ENCODE measurements around the gene PIK3CA. TPM values are rescaled to one million over a fixed set of nuclear protein-coding genes. Genes with fewer than 3 reads are reported as not detected.
A peak's percentile ranks its signal among the peaks of the same experiment; 100 is the strongest.
"Not testable (repeated sequence)": the region's sequence is repeated elsewhere in the genome, so short reads cannot be mapped to it uniquely, and the experiment has no call there.

The PIK3CA gene
- 61.2 TPM for total RNA-seq
- 14.8 TPM for polyA plus RNA-seq

DNA sequence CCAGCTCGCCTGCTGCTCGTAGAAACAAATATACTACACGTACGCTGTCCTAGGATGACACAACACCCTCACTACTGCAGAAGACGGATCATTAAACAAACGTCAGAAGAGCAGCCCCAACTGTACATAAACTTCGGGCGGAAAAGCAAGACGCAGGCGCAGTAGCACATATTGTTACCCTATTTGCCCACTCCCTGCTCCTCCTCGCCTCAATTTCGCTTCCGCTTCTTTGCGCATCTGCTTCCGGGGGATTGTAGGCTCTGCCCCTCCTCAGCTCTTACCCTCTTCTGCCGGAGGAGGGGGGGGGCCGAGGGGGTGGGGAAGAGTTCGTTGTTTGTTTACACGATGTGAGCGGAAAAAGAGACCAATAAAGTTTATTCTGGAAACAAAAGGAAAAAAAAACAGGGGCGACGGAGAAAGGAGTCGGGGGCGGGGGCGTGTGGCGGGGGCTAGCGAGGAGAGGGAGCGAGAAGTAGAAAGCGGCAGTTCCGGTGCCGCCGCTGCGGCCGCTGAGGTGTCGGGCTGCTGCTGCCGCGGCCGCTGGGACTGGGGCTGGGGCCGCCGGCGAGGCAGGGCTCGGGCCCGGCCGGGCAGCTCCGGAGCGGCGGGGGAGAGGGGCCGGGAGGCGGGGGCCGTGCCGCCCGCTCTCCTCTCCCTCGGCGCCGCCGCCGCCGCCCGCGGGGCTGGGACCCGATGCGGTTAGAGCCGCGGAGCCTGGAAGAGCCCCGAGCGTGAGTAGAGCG, at the start of gene PIK3CA:
TSS of gene PIK3CA (plus strand) at position 485 of the 743 bp plus-strand sequence. CDS start 50,469 bp downstream, outside the sequence.
- Histone ChIP-seq H3K4me1 (ENCODE audit: insufficient read depth) (no peaks in the 10 kb centered on the region), H3K27ac (ENCODE audit: low read depth) (peak within 1 kb of the TSS; percentile 100), H3K4me3 (ENCODE audit: low read depth, low read length) (peak within 1 kb of the TSS; percentile 93), H3K36me3 (ENCODE audit: insufficient read depth) (no peaks in the 10 kb centered on the region)
- peak; percentile 98 for DNase-seq (ENCODE audit: extremely low spot score)
- under 1% methylated on average over 63 of the region's 67 CpGs for WGBS

DNA sequence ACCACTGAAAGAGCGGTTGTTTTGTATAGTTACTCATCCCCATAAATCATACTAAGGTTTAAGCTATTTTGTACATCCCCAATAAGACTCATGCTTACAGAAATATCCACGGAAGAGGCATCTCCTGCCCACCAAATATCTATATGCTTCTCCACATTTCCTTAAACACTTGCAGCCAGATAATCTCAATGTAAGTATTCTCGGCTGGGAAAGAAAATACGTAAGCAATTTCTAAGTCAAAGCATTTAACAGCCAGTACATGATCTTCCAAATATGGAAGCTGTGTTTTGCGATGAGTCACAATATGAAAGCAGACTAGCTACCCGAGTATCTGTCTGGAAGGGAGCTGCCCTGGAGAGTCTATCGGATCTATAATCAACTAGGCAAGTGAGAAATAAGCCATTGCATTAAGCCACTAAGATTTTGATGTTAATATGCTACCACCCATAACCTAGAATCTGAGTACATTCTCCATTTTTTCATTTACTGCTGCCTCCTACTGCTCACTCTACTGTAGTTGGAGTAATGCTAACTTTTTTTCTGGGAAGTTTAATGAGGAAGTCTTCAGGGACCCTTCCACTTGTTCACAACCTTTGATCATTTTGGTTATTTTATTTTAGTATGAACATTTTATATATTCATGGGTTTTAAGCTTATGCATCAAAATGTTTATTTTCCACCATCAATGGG, 49.6 kb upstream of the PIK3CA start:
- H3K4me3 ChIP-seq (ENCODE audit: low read depth, low read length): no peak overlapping the region
- no peaks in the 10 kb centered on the region for H3K4me1 ChIP-seq (ENCODE audit: insufficient read depth)
- DNase-seq (ENCODE audit: extremely low spot score): no peak
- no peaks in the 10 kb centered on the region for H3K36me3 ChIP-seq (ENCODE audit: insufficient read depth)
- WGBS: 23% methylated on average over 7 of the region's 7 CpGs
- H3K27ac ChIP-seq (ENCODE audit: low read depth): no peak overlapping the region

DNA sequence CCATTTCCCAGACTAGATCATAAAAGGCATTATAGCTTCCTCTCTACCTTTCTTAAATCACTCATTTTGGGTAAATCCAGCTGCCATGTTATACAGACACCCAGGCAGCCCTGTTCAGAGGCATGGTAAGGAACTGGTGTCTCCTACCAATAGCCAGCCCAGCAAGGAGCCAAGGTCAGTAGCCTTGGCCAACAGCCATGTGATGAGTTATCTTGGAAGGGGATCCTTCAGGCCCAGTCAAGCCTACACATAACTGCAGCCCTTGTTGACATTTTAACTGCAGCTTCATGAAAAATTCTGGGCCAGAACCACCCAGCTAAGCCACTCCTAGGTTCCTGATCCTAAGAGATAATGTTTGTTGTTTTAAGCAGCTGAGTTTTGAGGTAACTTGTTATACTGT, 47.5 kb upstream of the PIK3CA start:
- Histone ChIP-seq H3K4me1 (ENCODE audit: insufficient read depth) (no peaks in the 10 kb centered on the region), H3K27ac (ENCODE audit: low read depth) (no peak overlapping the region), H3K36me3 (ENCODE audit: insufficient read depth) (no peaks in the 10 kb centered on the region), H3K4me3 (ENCODE audit: low read depth, low read length) (no peak overlapping the region)
- no peak for DNase-seq (ENCODE audit: extremely low spot score)

DNA sequence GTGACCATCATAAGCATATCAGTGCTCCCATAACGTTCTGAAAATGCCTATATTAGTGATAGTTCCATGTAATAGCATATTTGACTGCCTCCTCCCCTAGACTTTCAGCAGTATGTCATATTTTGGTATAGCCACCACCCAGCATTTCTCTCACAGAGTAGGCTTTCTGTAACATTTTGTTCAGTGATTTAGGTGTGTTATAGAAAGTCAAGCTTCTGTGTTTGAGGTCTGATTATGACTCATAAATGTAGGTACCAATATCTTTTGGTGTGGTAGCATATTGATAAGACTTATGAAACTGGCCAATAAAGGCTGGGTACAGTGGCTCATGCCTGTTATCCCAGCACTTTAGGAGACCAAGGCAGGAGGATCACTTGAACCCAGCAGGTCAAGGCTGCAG, 42.3 kb upstream of the PIK3CA start:
- H3K4me3 ChIP-seq (ENCODE audit: low read depth, low read length): no peak overlapping the region
- no peaks in the 10 kb centered on the region for H3K4me1 ChIP-seq (ENCODE audit: insufficient read depth)
- 25% methylated on average over 1 of the region's 1 CpG for WGBS
- DNase-seq (ENCODE audit: extremely low spot score): no peak
- H3K36me3 ChIP-seq (ENCODE audit: insufficient read depth): no peaks in the 10 kb centered on the region
- H3K27ac ChIP-seq (ENCODE audit: low read depth): no peak overlapping the region

DNA sequence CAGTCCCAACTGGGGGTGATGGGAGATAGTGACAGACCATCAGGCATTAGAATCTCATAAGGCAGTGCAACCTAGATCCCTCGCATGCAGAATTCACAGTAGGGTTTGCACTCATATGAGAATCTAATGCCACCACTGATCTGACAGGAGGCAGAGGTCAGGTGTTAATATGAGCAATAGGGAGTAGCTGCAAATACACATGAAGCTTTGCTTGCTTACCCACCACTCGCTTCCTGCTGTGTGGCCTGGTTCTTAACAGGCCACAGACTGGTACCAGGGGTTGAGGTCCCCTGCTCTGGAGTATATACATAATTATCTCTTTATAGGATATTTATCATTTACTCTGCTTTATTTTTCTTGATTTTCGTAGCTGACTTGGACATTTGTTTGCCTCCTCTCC, 40.5 kb upstream of the PIK3CA start:
- no peak overlapping the region for H3K27ac ChIP-seq (ENCODE audit: low read depth)
- H3K4me3 ChIP-seq (ENCODE audit: low read depth, low read length): no peak overlapping the region
- H3K36me3 ChIP-seq (ENCODE audit: insufficient read depth): no peaks in the 10 kb centered on the region
- no peaks in the 10 kb centered on the region for H3K4me1 ChIP-seq (ENCODE audit: insufficient read depth)
- no peak for DNase-seq (ENCODE audit: extremely low spot score)
- WGBS: 86% methylated on average over 3 of the region's 3 CpGs

DNA sequence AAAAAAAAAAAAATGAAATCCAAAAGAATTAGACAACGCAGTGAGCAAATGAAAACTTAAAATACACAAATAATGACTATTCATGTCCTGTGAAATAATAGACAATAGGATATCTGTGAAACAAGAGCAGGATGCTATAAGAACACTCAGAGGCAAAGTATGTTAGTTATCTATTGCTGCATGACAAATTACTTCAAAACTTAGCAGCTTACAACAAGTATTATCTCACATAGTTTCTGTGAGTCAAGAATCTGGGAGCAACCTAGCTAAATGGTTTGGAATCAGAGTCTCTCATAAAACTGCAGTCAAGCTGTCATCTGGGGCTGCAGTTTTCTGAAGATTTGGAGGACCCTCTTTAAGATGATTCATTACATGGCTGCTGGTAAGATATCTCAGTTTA, 40.1 kb upstream of the PIK3CA start:
- H3K36me3 ChIP-seq (ENCODE audit: insufficient read depth): no peaks in the 10 kb centered on the region
- 66% methylated on average over 1 of the region's 1 CpG for WGBS
- no peak for DNase-seq (ENCODE audit: extremely low spot score)
- no peak overlapping the region for H3K4me3 ChIP-seq (ENCODE audit: low read depth, low read length)
- no peak overlapping the region for H3K27ac ChIP-seq (ENCODE audit: low read depth)
- no peaks in the 10 kb centered on the region for H3K4me1 ChIP-seq (ENCODE audit: insufficient read depth)

DNA sequence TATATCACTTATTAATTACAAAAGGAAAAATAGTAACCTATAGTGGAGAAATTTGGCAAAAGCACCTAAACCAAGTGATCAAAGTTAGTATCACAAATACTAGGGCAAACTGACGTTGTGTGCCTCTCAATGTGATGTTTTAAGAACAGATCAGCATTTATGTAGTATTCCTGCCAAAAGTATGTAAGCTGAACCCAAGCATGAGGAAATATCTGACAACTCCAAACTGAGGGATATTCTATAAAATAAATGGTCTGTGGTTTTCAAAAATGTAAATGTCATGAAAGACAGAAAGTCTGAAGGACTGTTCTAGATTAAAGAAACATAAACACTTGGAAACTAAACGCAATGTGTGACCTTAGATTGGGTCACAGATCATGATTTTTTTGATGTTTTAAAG, 34.3 kb upstream of the PIK3CA start:
- Histone ChIP-seq H3K27ac (ENCODE audit: low read depth) (no peak overlapping the region), H3K4me3 (ENCODE audit: low read depth, low read length) (no peak overlapping the region), H3K36me3 (ENCODE audit: insufficient read depth) (no peaks in the 10 kb centered on the region), H3K4me1 (ENCODE audit: insufficient read depth) (no peaks in the 10 kb centered on the region)
- DNase-seq (ENCODE audit: extremely low spot score): no peak
- 28% methylated on average over 2 of the region's 2 CpGs for WGBS

DNA sequence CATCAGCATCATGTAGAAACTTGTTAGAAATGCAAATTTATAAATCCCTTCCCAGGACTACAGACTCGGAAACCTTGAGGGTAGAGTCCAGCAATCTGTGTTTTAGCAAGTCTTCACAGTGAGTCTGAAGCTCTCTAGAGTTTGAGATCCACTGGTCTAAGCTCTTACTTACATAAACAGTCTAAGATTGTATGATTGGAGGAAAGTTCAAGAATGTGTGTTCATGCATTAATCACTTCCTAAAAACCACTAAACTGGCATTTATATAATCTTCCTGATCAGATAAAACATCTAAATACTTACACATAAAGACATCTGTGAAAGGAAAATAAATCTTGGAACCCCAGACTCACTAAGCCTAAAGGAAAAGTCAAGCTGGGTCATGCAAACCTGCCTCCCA, 32.7 kb upstream of the PIK3CA start:
- DNase-seq (ENCODE audit: extremely low spot score); H3K36me3 ChIP-seq (ENCODE audit: insufficient read depth); H3K4me1 ChIP-seq (ENCODE audit: insufficient read depth); H3K27ac ChIP-seq (ENCODE audit: low read depth); H3K4me3 ChIP-seq (ENCODE audit: low read depth, low read length): not testable (repeated sequence)
- 17% methylated on average over 1 of the region's 1 CpG for WGBS

DNA sequence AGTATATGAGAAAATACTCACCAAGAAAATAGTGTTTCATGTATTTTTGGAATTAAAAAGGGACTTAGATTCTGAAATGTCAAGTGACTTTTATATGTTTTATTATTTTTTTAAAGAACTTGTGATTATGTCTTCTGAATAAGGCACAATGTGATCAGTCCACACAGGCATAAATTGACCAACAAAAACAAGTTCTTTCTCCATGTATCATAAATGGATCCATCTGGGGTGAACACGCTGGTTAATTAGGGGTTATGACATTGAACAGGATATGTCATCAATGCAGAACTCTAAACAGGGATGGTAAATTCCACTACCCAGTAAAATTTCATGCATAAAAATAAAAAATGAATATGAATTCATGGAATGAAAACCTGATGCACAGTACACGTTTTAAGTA, 31.3 kb upstream of the PIK3CA start:
- H3K4me3 ChIP-seq (ENCODE audit: low read depth, low read length): no peak overlapping the region
- no peaks in the 10 kb centered on the region for H3K36me3 ChIP-seq (ENCODE audit: insufficient read depth)
- H3K4me1 ChIP-seq (ENCODE audit: insufficient read depth): no peaks in the 10 kb centered on the region
- DNase-seq (ENCODE audit: extremely low spot score): no peak
- WGBS: 59% methylated on average over 2 of the region's 2 CpGs
- no peak overlapping the region for H3K27ac ChIP-seq (ENCODE audit: low read depth)

DNA sequence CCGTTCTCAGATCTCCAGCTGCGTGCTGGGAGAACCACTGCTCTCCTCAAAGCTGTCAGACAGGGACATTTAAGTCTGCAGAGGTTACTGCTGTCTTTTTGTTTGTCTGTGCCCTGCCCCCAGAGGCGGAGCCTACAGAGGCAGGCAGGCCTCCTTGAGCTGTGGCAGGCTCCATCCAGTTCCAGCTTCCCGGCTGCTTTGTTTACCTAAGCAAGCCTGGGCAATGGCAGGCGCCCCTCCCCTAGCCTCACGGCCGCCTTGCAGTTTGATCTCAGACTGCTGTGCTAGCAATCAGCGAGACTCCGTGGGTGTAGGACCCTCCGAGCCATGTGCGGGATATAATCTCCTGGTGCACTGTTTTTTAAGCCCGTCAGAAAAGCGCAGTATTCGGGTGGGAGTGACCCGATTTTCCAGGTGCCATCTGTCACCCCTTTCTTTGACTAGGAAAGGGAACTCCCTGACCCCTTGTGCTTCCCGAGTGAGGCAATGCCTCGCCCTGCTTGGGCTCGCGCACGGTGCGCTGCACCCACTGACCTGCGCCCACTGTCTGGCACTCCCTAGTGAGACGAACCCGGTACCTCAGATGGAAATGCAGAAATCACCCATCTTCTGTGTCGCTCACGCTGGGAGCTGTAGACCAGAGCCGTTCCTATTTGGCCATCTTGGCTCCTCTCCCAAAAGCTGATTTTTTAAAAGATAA, 15.8 kb upstream of the PIK3CA start:
- WGBS: 91% methylated on average over 24 of the region's 27 CpGs
- not testable (repeated sequence) for H3K27ac ChIP-seq (ENCODE audit: low read depth); H3K4me1 ChIP-seq (ENCODE audit: insufficient read depth); DNase-seq (ENCODE audit: extremely low spot score); H3K4me3 ChIP-seq (ENCODE audit: low read depth, low read length); H3K36me3 ChIP-seq (ENCODE audit: insufficient read depth)

DNA sequence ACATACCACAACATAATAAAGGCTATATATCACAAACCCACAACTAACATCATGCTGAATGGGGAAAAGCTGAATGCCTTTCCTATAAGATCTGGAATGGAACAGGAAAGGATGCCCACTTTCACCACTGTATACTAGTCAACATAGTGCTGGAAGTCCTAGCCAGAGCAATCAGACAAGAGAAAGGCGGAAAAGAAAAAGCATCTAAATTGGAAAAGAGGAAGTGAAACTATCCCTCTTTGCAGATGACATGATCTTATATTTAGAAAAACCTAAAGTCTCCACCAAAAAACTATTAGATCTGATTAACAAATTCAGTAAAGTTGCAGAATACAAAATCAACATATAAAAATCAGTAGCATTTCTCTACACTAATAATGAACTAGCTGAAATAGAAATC, 14.6 kb upstream of the PIK3CA start:
- WGBS: 92% methylated on average over 1 of the region's 1 CpG
- H3K4me1 ChIP-seq (ENCODE audit: insufficient read depth): no peaks in the 10 kb centered on the region
- no peaks in the 10 kb centered on the region for H3K36me3 ChIP-seq (ENCODE audit: insufficient read depth)
- H3K27ac ChIP-seq (ENCODE audit: low read depth): no peak overlapping the region
- no peak for DNase-seq (ENCODE audit: extremely low spot score)
- H3K4me3 ChIP-seq (ENCODE audit: low read depth, low read length): no peak overlapping the region

DNA sequence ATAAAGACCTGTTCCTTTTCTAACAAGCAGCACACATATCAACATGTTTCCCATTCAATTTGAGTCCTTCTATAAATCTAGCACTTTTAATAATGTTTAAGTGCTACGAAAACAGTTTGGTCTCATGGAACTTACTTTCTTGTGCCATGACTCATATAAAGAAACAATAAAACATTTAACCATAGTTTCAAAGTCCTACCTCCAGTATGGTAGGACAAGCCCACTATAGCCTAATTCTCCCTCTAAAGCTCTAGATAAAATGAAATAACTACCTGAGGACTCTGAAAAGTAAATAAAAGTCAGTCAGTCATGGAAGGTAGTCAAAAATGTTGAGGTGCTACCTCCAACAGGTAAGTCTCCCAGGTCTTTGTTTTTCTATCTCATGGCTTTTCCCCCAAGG, 12.0 kb upstream of the PIK3CA start:
- no peak for DNase-seq (ENCODE audit: extremely low spot score)
- Histone ChIP-seq H3K4me3 (ENCODE audit: low read depth, low read length) (no peak overlapping the region), H3K4me1 (ENCODE audit: insufficient read depth) (no peaks in the 10 kb centered on the region), H3K27ac (ENCODE audit: low read depth) (no peak overlapping the region), H3K36me3 (ENCODE audit: insufficient read depth) (no peaks in the 10 kb centered on the region)
- WGBS: 84% methylated on average over 1 of the region's 1 CpG

DNA sequence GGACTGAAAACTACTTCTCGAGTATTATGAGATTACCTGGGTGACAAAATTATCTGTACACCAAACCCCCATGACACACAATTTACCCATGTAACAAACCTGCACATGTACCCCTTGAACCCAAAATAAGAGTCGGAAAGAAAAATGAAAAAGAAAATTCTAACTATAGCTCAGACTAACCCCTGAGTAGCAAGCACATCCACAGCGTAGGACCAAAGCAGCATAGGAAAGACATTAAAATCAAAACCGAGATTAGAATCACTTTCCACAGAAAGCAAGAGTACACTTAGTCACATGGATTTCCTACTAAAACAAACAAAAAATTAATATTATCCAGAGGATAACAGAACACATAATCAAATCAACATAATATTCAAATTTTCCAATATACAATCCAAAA, 6.3 kb upstream of the PIK3CA start:
- no peak for DNase-seq (ENCODE audit: extremely low spot score)
- no peaks in the 10 kb centered on the region for H3K4me1 ChIP-seq (ENCODE audit: insufficient read depth)
- H3K36me3 ChIP-seq (ENCODE audit: insufficient read depth): no peaks in the 10 kb centered on the region
- no peak overlapping the region for H3K27ac ChIP-seq (ENCODE audit: low read depth)
- no peak overlapping the region for H3K4me3 ChIP-seq (ENCODE audit: low read depth, low read length)
- WGBS: 85% methylated on average over 4 of the region's 4 CpGs

Data from urinary bladder (tissue), 4 donors.